HepG2 (cell line): Measurements from ENCODE around the gene GGTLC1. TPM values are rescaled to one million over a fixed set of nuclear protein-coding genes. Genes with fewer than 3 reads are reported as not detected.

Experiments used
- ATAC-seq: fragments of 200-7000 bp; cut with Tn5 transposase; 3 replicates; pipeline ENCODE4 v1.9.1; 2020; ENCODE audit warnings: mild to moderate bottlenecking, moderate library complexity
- BruUV-seq: library from RNA; stranded (reverse); fragments of 400-500 nt; replicated peaks from 2 replicates; lab custom pipeline; 2021; lab: Mats Ljungman, UMichigan
- CTCF ChIA-PET: fragments of 300-600 bp; formaldehyde crosslinking; extraction: SDS; loops from one replicate; lab custom pipeline; 2021; ENCODE audit warnings: low total read pairs, inconsistent platforms, low intra/inter-chr PET ratio; lab: Yijun Ruan, JAX
- POLR2A ChIA-PET: fragments of 350-600 bp; sonication (Branson Sonifier 250); formaldehyde crosslinking; loops from one replicate; lab custom pipeline; 2020; ENCODE audit warnings: antibody characterized with exemption, inconsistent platforms; lab: Yijun Ruan, JAX
- DNase-seq: peaks from one replicate; pipeline ENCODE4 v3.0.0-alpha.2; 2015; ENCODE audit warnings: low spot score
- FAIRE-seq: peaks from 3 replicates; lab custom pipeline; 2011; peaks lifted over from hg19 to GRCh38; lab: Jason Lieb, UNC
- H2AFZ ChIP-seq: one replicate; pipeline ENCODE4 v1.6.1; 2011; ENCODE audit warnings: low read length, inconsistent platforms
- H3K27ac ChIP-seq: fragments of 300-600 bp; 3 replicates; pipeline ENCODE4 v1.8.0; 2011; ENCODE audit warnings: mixed run types, mild to moderate bottlenecking, mixed read lengths, low read length, inconsistent platforms; ENCODE audit not compliant: insufficient read depth; ENCODE audit errors: extremely low read length
- H3K27me3 ChIP-seq, 2 experiments: fragments of 200-600 bp in 1 of 2; 2 replicates in 1 of 2; 3 replicates in 1 of 2; pipeline versions ENCODE4 v1.6.0 to v1.8.0; 2011; ENCODE audit warnings: low read length in 2 of 2, mild to moderate bottlenecking in 2 of 2, moderate library complexity in 2 of 2, inconsistent platforms in 1 of 2; ENCODE audit not compliant: insufficient read depth in 2 of 2, control insufficient read depth in 1 of 2
- H3K36me3 ChIP-seq, 2 experiments: fragments of 200-600 bp in 1 of 2; replicated peaks in 1 of 2; 2 replicates in 1 of 2; 3 replicates in 1 of 2; pipeline versions ENCODE4 v1.5.1 to v1.8.0; 2011; ENCODE audit warnings: low read length in 2 of 2, inconsistent platforms in 1 of 2; ENCODE audit not compliant: insufficient read depth in 2 of 2, control insufficient read depth in 1 of 2
- H3K4me1 ChIP-seq: 2 replicates; pipeline ENCODE4 v1.5.1; 2012; ENCODE audit warnings: low read length, inconsistent platforms; ENCODE audit not compliant: insufficient read depth
- H3K4me2 ChIP-seq: 2 replicates; pipeline ENCODE4 v1.6.0; 2011; ENCODE audit warnings: low read depth, low read length, inconsistent platforms
- H3K4me3 ChIP-seq, 3 experiments: fragments of 200-600 bp in 1 of 3; sonication (generic), shearing (Covaris generic) in 1 of 3; replicated peaks in 1 of 3; 2 replicates each; pipeline ENCODE4 v1.5.1; 2011 to 2016; ENCODE audit warnings: low read length in 3 of 3, inconsistent platforms in 2 of 3, low read depth in 2 of 3, mild to moderate bottlenecking in 2 of 3, control low read depth in 1 of 3, mixed read lengths in 1 of 3; ENCODE audit not compliant: insufficient read depth in 1 of 3
- H3K79me2 ChIP-seq: one replicate; pipeline ENCODE4 v1.6.1; 2011; ENCODE audit warnings: low read length, inconsistent platforms; ENCODE audit not compliant: insufficient read depth
- H3K9ac ChIP-seq: 2 replicates; pipeline ENCODE4 v1.6.0; 2011; ENCODE audit warnings: mild to moderate bottlenecking, low read depth, low read length, inconsistent platforms; ENCODE audit not compliant: insufficient read depth
- H3K9me3 ChIP-seq: 2 replicates; pipeline ENCODE4 v1.5.1; 2012; ENCODE audit warnings: mild to moderate bottlenecking, low read length
- H4K20me1 ChIP-seq: 2 replicates; pipeline ENCODE4 v1.6.0; 2011; ENCODE audit warnings: inconsistent platforms, mild to moderate bottlenecking, low read length, moderate library complexity; ENCODE audit not compliant: insufficient read depth
- KDM1A ChIP-seq: IDR thresholded peaks from 2 replicates; pipeline ENCODE4 v1.6.1; 2016; ENCODE audit warnings: missing compliant biosample characterization
- KDM3A ChIP-seq: IDR thresholded peaks from 2 replicates; pipeline ENCODE4 v1.6.1; 2018; ENCODE audit warnings: low read depth, missing compliant biosample characterization
- KLF15 ChIP-seq: sonication (generic); formaldehyde crosslinking; IDR thresholded peaks from 2 replicates; pipeline ENCODE4 v1.8.1; 2023; ENCODE audit warnings: borderline replicate concordance, mild to moderate bottlenecking, inconsistent platforms, missing genetic modification reagents, mixed read lengths
- KMT2A ChIP-seq: sonication (generic); formaldehyde crosslinking; IDR thresholded peaks from 2 replicates; pipeline ENCODE4 v1.4.0; 2020; ENCODE audit warnings: missing genetic modification reagents
- MAFK ChIP-seq, 2 experiments: IDR thresholded peaks in 1 of 2; conservative IDR thresholded peaks in 1 of 2; 2 replicates each; pipeline ENCODE4 v1.6.1; 2011; ENCODE audit warnings: improper control_type of control experiment in 2 of 2, low read length in 2 of 2
- ONECUT2 ChIP-seq: sonication (generic); formaldehyde crosslinking; IDR thresholded peaks from 2 replicates; pipeline ENCODE4 v1.4.0; 2020; ENCODE audit warnings: missing genetic modification reagents
- POLR2A ChIP-seq, 2 experiments: IDR thresholded peaks; 2 replicates each; pipeline ENCODE4 v1.6.1; 2011; ENCODE audit warnings: low read depth in 2 of 2, low read length in 2 of 2, mild to moderate bottlenecking in 1 of 2, moderate library complexity in 1 of 2; ENCODE audit not compliant: insufficient read depth in 1 of 2
- RXRB ChIP-seq: IDR thresholded peaks from 2 replicates; pipeline ENCODE4 v1.6.1; 2016; ENCODE audit warnings: borderline replicate concordance, missing genetic modification reagents, missing compliant biosample characterization
- TBX3 ChIP-seq: fragments of 450-650 bp; IDR thresholded peaks from 2 replicates; pipeline ENCODE4 v1.6.1; 2017; ENCODE audit warnings: antibody characterized with exemption, mild to moderate bottlenecking, inconsistent platforms, borderline replicate concordance
- TCF12 ChIP-seq, 2 experiments: fragments of 450-650 bp in 1 of 2; sonication (generic) in 1 of 2; formaldehyde crosslinking in 1 of 2; IDR thresholded peaks; 2 replicates each; pipeline versions ENCODE4 v1.6.1 to v1.8.0; 2017 to 2022; ENCODE audit warnings: antibody characterized with exemption in 1 of 2, mild to moderate bottlenecking in 1 of 2, missing genetic modification reagents in 1 of 2, moderate library complexity in 1 of 2
- ZBTB3 ChIP-seq: sonication (generic); formaldehyde crosslinking; IDR thresholded peaks from 2 replicates; pipeline ENCODE4 v1.4.0; 2020; ENCODE audit warnings: low read depth, mild to moderate bottlenecking, moderate library complexity, missing genetic modification reagents, borderline replicate concordance
- ZNF124 ChIP-seq: sonication (generic); formaldehyde crosslinking; IDR thresholded peaks from 2 replicates; pipeline ENCODE4 v1.4.0; 2020; ENCODE audit warnings: missing genetic modification reagents
- ZNF362 ChIP-seq: sonication (generic); formaldehyde crosslinking; IDR thresholded peaks from 2 replicates; pipeline ENCODE4 v1.4.0; 2020; ENCODE audit warnings: missing genetic modification reagents, mild to moderate bottlenecking, borderline replicate concordance
- ZNF543 ChIP-seq: sonication (generic); formaldehyde crosslinking; IDR thresholded peaks from 2 replicates; pipeline ENCODE4 v1.4.0; 2020; ENCODE audit warnings: mild to moderate bottlenecking, missing genetic modification reagents
- ZNF788 ChIP-seq: sonication (generic); formaldehyde crosslinking; IDR thresholded peaks from 2 replicates; pipeline ENCODE4 v1.5.0; 2020; ENCODE audit warnings: mild to moderate bottlenecking, missing genetic modification reagents, borderline replicate concordance
- WGBS: methylation state at CpG from one replicate; pipeline ENCODE4 v1.1.6; 2017; ENCODE audit warnings: low lambda C conversion rate; 5-methylcytosine and 5-hydroxymethylcytosine counted together
- in situ Hi-C: cut with HindIII; loops from 2 replicates; pipeline ENCODE4 v1.10.0; 2017; ENCODE audit warnings: low pct_unique_long_range_greater_than_20kb; ENCODE audit not compliant: extremely low pct_ligation_motif_present
- intact Hi-C: fragments of 100-400 bp; cut with micrococcal nuclease; formaldehyde crosslinking; loops from one replicate; pipeline ENCODE4 v1.10.0; 2022; ENCODE audit not compliant: unreplicated experiment
- polyA plus RNA-seq, 8 experiments: library from polyadenylated mRNA; depleted of rRNA in 3 of 8; stranded (reverse) in 7 of 8; unstranded in 1 of 8; fragments of >200 nt; fragmentation: Illumina TruSeq in 4 of 8; extraction: Trizol in 4 of 8; gene quantifications; 2 replicates each; pipeline versions ENCODE4 v1.2.1 to v1.2.3, GENCODE V29; 2011 to 2016; ENCODE audit warnings: low read depth in 4 of 8, missing spikeins in 1 of 8, mixed read lengths in 1 of 8; ENCODE audit not compliant: insufficient read depth in 1 of 8
- total RNA-seq, 5 experiments: library from RNA; depleted of rRNA; stranded (reverse); fragments of >200 nt; fragmentation: Illumina TruSeq; extraction: Trizol; gene quantifications; 2 replicates each; pipeline ENCODE4 v1.2.3, GENCODE V29; 2016; ENCODE audit warnings: low read depth in 1 of 5
- TF ChIP-seq, protein P1 (sequence below): sonication (generic); formaldehyde crosslinking; IDR thresholded peaks from 2 replicates; pipeline ENCODE4 v1.8.1; 2023; ENCODE audit warnings: mild to moderate bottlenecking, moderate library complexity, missing genetic modification reagents

GGTLC1 gene
- total and polyA plus RNA-seq, 2 of the 13 experiments (the other 11 are each of a cell fraction or from before 2014, with no cell fraction given) = not detected

DNA sequence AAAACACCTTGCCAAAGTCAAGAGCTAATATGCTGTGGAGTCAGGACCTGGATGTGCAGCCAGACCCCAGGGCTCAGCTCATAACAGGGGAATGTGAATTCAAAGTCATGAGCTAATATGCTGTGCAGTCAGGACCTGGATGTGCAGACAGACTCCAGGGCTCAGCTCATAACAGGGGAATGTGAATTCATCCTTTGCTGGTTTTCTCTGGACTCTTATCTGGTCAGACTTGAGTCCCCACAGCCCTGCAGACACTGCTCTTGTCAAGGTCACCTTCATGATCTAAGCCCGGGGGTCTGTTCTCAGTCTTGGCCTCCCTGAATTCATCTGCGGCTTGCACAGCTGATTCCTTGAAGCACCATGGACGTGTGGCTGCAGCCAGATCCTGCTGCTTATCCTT is 19.2 kb upstream of the GGTLC1 start:
- no peaks in the 10 kb centered on the region for H4K20me1 ChIP-seq

GRCh38 chr20:24007073-24007595 is 18.6 kb upstream of the GGTLC1 start:
- H3K79me2 ChIP-seq = no peaks in the 10 kb centered on the region
- no peak overlapping the region for H3K9ac ChIP-seq
- FAIRE-seq = no peak
- no peaks in the 10 kb centered on the region for H3K36me3 ChIP-seq
- ChIA-PET POLR2A (no interaction called here), CTCF (no interaction called here)
- no peak overlapping the region for H3K4me2 ChIP-seq
- H4K20me1 ChIP-seq = no peaks in the 10 kb centered on the region
- intact Hi-C loops (no loop called here), in situ Hi-C loops (no loop called here)
- DNase-seq = no peak
- BruUV-seq = no TSS peak
- no peak overlapping the region for H3K4me3 ChIP-seq
- ATAC-seq = no peak
- H2AFZ ChIP-seq = no peak overlapping the region
- H3K27me3 ChIP-seq = peaks cover 4 to 10% of the 10 kb centered on the region in 2 experiments; a peak in 2 of 5 replicates
- WGBS = 33% methylated on average over 8 of the region's 8 CpGs
- no peak overlapping the region for H3K27ac ChIP-seq
- TF ChIP-seq RXRB (CRISPR knock-in tag) = no peak
- TF ChIP-seq, protein P1, sequence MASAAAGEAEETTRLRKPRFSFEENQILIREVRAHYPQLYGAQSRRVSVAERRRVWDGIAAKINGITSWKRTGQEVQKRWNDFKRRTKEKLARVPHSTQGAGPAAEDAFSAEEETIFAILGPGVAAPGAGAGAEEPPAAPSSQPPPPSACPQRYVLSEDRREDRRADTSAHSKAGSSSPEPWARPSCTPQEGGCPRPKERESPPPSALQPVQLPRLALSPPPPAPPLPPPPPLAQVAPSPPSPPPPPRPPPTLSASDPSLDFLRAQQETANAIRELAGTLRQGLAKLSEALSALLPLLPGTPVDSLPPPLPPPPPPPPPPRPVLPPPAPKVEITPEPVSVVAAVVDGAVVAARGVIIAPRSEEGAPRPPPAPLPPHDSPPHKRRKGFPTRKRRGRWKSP (CRISPR knock-in tag) = no peak
- 0 out of 4 replicates have a peak, but pooled peaks of 1 of the 2 experiments have one; percentile 3 for TF ChIP-seq MAFK (conservative IDR thresholded peaks at IDR 0.05 in 1 of 2, IDR thresholded peaks at IDR 0.05 in 1 of 2; ENCODE audit: low read length in 2 of 2)
- no peak for TF ChIP-seq ZBTB3 (CRISPR knock-in tag)
- TF ChIP-seq KLF15 (CRISPR knock-in tag) = no peak
- TF ChIP-seq ZNF124 (CRISPR knock-in tag) = no peak
- no peak for TF ChIP-seq ZNF362 (CRISPR knock-in tag)
- no peak for TF ChIP-seq TBX3
- TF ChIP-seq POLR2A (IDR thresholded peaks at IDR 0.05; ENCODE audit: insufficient read depth in 1 of 2, low read depth in 2 of 2, low read length in 2 of 2) = no peak
- no peaks in the 10 kb centered on the region for H3K4me1 ChIP-seq
- no peaks in the 10 kb centered on the region for H3K9me3 ChIP-seq

More for the DNA sequence above, 19.2 kb upstream of the GGTLC1 start:
- H3K27me3 ChIP-seq = peaks cover 4 to 10% of the 10 kb centered on the region in 2 experiments; a peak in 2 of 5 replicates
- H3K36me3 ChIP-seq = no peaks in the 10 kb centered on the region
- no peak overlapping the region for H2AFZ ChIP-seq
- intact Hi-C loops = no loop called here
- ATAC-seq (no peak), FAIRE-seq (no peak), DNase-seq (no peak)
- H3K4me3 ChIP-seq = no peak overlapping the region
- POLR2A ChIA-PET = no interaction called here
- H3K27ac ChIP-seq = no peak overlapping the region
- H3K4me2 ChIP-seq = no peak overlapping the region
- no TSS peak for BruUV-seq
- no peak overlapping the region for H3K9ac ChIP-seq
- in situ Hi-C loops = no loop called here
- no peaks in the 10 kb centered on the region for H3K4me1 ChIP-seq
- TF ChIP-seq ZNF543 (no peak), KDM3A (CRISPR knock-in tag) (no peak), KDM1A (CRISPR knock-in tag) (no peak), ONECUT2 (no peak), ZNF788 (CRISPR knock-in tag) (no peak), KMT2A (CRISPR knock-in tag) (no peak), TCF12 (IDR thresholded peaks at IDR 0.05) (no peak), TCF12 (CRISPR knock-in tag; IDR thresholded peaks at IDR 0.05) (no peak)
- H3K9me3 ChIP-seq = no peaks in the 10 kb centered on the region
- CTCF ChIA-PET = no interaction called here
- no peaks in the 10 kb centered on the region for H3K79me2 ChIP-seq
- WGBS = 28% methylated on average over 3 of the region's 3 CpGs
